HEK293 (cell line): ENCODE data around the gene PRELID2.

Experiments
- EGR2 ChIP-seq: fragments of 450-650 bp; formaldehyde crosslinking; IDR thresholded peaks from 2 replicates; pipeline ENCODE4 v1.5.1; 2016; ENCODE audit warnings: low read depth, missing biosample characterization, missing genetic modification characterization
- FEZF1 ChIP-seq: fragments of 450-650 bp; formaldehyde crosslinking; IDR thresholded peaks from 2 replicates; pipeline ENCODE4 v1.5.1; 2016; ENCODE audit warnings: missing biosample characterization, missing genetic modification characterization
- HOXC10 ChIP-seq: sonication (generic); formaldehyde crosslinking; IDR thresholded peaks from 2 replicates; pipeline ENCODE4 v1.8.1; 2023; ENCODE audit warnings: mild to moderate bottlenecking, missing genetic modification reagents
- PRDM1 ChIP-seq: fragments of 450-650 bp; formaldehyde crosslinking; IDR thresholded peaks from 2 replicates; pipeline ENCODE4; 2016; ENCODE audit warnings: missing biosample characterization, missing genetic modification characterization
- SP2 ChIP-seq: fragments of 450-650 bp; formaldehyde crosslinking; IDR thresholded peaks from 2 replicates; pipeline ENCODE4 v1.5.1; 2016; ENCODE audit warnings: missing biosample characterization, missing genetic modification characterization
- TRIM28 ChIP-seq: IDR thresholded peaks from 2 replicates; pipeline ENCODE4 v1.6.1; 2011; ENCODE audit warnings: low read length, control low read depth, borderline replicate concordance
- ZBTB10 ChIP-seq: fragments of 450-650 bp; formaldehyde crosslinking; IDR thresholded peaks from 2 replicates; pipeline ENCODE4 v1.5.1; 2016; ENCODE audit warnings: missing biosample characterization, missing genetic modification characterization
- ZBTB20 ChIP-seq: fragments of 450-650 bp; formaldehyde crosslinking; IDR thresholded peaks from 2 replicates; pipeline ENCODE4 v1.5.1; 2016; ENCODE audit warnings: missing biosample characterization, missing genetic modification characterization
- ZBTB6 ChIP-seq: fragments of 450-650 bp; formaldehyde crosslinking; IDR thresholded peaks from 2 replicates; pipeline ENCODE4 v1.5.1; 2017; ENCODE audit warnings: missing biosample characterization, missing genetic modification characterization
- ZFHX2 ChIP-seq: fragments of 450-650 bp; formaldehyde crosslinking; conservative IDR thresholded peaks from 2 replicates; pipeline ENCODE4 v1.5.1; 2016; ENCODE audit warnings: missing biosample characterization, missing genetic modification characterization
- ZNF140 ChIP-seq: fragments of 450-650 bp; formaldehyde crosslinking; IDR thresholded peaks from 2 replicates; pipeline ENCODE4 v1.5.1; 2016; ENCODE audit warnings: missing biosample characterization, missing genetic modification characterization
- ZNF157 ChIP-seq: fragments of 450-650 bp; formaldehyde crosslinking; IDR thresholded peaks from 2 replicates; pipeline ENCODE4 v1.5.1; 2016; ENCODE audit warnings: missing biosample characterization, missing genetic modification characterization
- ZNF24 ChIP-seq: fragments of 450-650 bp; formaldehyde crosslinking; IDR thresholded peaks from 2 replicates; pipeline ENCODE4 v1.5.1; 2016; ENCODE audit warnings: missing biosample characterization, missing genetic modification characterization
- ZNF248 ChIP-seq: fragments of 450-650 bp; formaldehyde crosslinking; IDR thresholded peaks from 2 replicates; pipeline ENCODE4 v1.5.1; 2017; ENCODE audit warnings: missing biosample characterization, missing genetic modification characterization
- ZNF292 ChIP-seq: fragments of 450-650 bp; formaldehyde crosslinking; IDR thresholded peaks from 2 replicates; pipeline ENCODE4 v1.5.1; 2016; ENCODE audit warnings: low read depth, missing biosample characterization, missing genetic modification characterization, borderline replicate concordance
- ZNF350 ChIP-seq: fragments of 450-650 bp; formaldehyde crosslinking; IDR thresholded peaks from 2 replicates; pipeline ENCODE4 v1.5.0; 2017; ENCODE audit warnings: missing biosample characterization, mild to moderate bottlenecking, missing genetic modification characterization
- ZNF404 ChIP-seq: fragments of 450-650 bp; formaldehyde crosslinking; IDR thresholded peaks from 2 replicates; pipeline ENCODE4 v1.5.1; 2017; ENCODE audit warnings: missing biosample characterization, missing genetic modification characterization
- ZNF426 ChIP-seq: fragments of 450-650 bp; formaldehyde crosslinking; IDR thresholded peaks from 2 replicates; pipeline ENCODE4 v1.5.1; 2017; ENCODE audit warnings: missing biosample characterization, missing genetic modification characterization, mild to moderate bottlenecking, inconsistent platforms, moderate library complexity
- ZNF449 ChIP-seq: fragments of 450-650 bp; formaldehyde crosslinking; IDR thresholded peaks from 2 replicates; pipeline ENCODE4 v1.5.1; 2017; ENCODE audit warnings: missing biosample characterization, mild to moderate bottlenecking, missing genetic modification characterization, moderate library complexity
- ZNF501 ChIP-seq: fragments of 450-650 bp; formaldehyde crosslinking; IDR thresholded peaks from 2 replicates; pipeline ENCODE4 v1.5.1; 2016; ENCODE audit warnings: missing biosample characterization, missing genetic modification characterization
- ZNF510 ChIP-seq: fragments of 450-650 bp; formaldehyde crosslinking; IDR thresholded peaks from 2 replicates; pipeline ENCODE4 v1.5.1; 2018; ENCODE audit warnings: mild to moderate bottlenecking, missing genetic modification characterization, missing biosample characterization; ENCODE audit not compliant: insufficient replicate concordance
- ZNF521 ChIP-seq: fragments of 450-650 bp; formaldehyde crosslinking; IDR thresholded peaks from 2 replicates; pipeline ENCODE4 v1.5.1; 2017; ENCODE audit warnings: missing biosample characterization, mild to moderate bottlenecking, missing genetic modification characterization
- ZNF555 ChIP-seq: fragments of 450-650 bp; formaldehyde crosslinking; conservative IDR thresholded peaks from 2 replicates; pipeline ENCODE4 v1.5.1; 2017; ENCODE audit warnings: missing biosample characterization, mild to moderate bottlenecking, missing genetic modification characterization, inconsistent platforms
- ZNF596 ChIP-seq: fragments of 450-650 bp; IDR thresholded peaks from 2 replicates; pipeline ENCODE4 v1.5.0; 2018; ENCODE audit warnings: missing biosample characterization, mild to moderate bottlenecking, missing genetic modification characterization, moderate library complexity
- ZNF610 ChIP-seq: fragments of 450-650 bp; formaldehyde crosslinking; IDR thresholded peaks from 2 replicates; pipeline ENCODE4 v1.5.1; 2016; ENCODE audit warnings: missing biosample characterization, missing genetic modification characterization, borderline replicate concordance
- ZNF621 ChIP-seq: fragments of 450-650 bp; formaldehyde crosslinking; IDR thresholded peaks from 2 replicates; pipeline ENCODE4 v1.5.1; 2017; ENCODE audit warnings: missing biosample characterization, missing genetic modification characterization
- ZNF639 ChIP-seq: fragments of 450-650 bp; formaldehyde crosslinking; IDR thresholded peaks from 2 replicates; pipeline ENCODE4 v1.5.1; 2016; ENCODE audit warnings: missing biosample characterization, missing genetic modification characterization
- ZNF677 ChIP-seq: fragments of 450-650 bp; IDR thresholded peaks from 2 replicates; pipeline ENCODE4 v1.5.0; 2018; ENCODE audit warnings: missing biosample characterization, mild to moderate bottlenecking, missing genetic modification characterization, moderate library complexity
- ZNF701 ChIP-seq: fragments of 450-650 bp; formaldehyde crosslinking; IDR thresholded peaks from 2 replicates; pipeline ENCODE4 v1.5.1; 2016; ENCODE audit warnings: missing biosample characterization, missing genetic modification characterization
- ZNF76 ChIP-seq: fragments of 450-650 bp; formaldehyde crosslinking; IDR thresholded peaks from 2 replicates; pipeline ENCODE4; 2016; ENCODE audit warnings: low read depth, missing biosample characterization, missing genetic modification characterization, borderline replicate concordance
- ZNF830 ChIP-seq: fragments of 450-650 bp; IDR thresholded peaks from 2 replicates; pipeline ENCODE4 v1.5.0; 2018; ENCODE audit warnings: missing biosample characterization, missing genetic modification characterization, low read depth, mild to moderate bottlenecking, moderate library complexity
- ZSCAN16 ChIP-seq: fragments of 450-650 bp; formaldehyde crosslinking; IDR thresholded peaks from 2 replicates; pipeline ENCODE4 v1.5.1; 2016; ENCODE audit warnings: missing biosample characterization, missing genetic modification characterization
- ZSCAN23 ChIP-seq: fragments of 450-650 bp; formaldehyde crosslinking; IDR thresholded peaks from 2 replicates; pipeline ENCODE4 v1.5.1; 2016; ENCODE audit warnings: missing biosample characterization, missing genetic modification characterization
- ZSCAN30 ChIP-seq: fragments of 450-650 bp; IDR thresholded peaks from 2 replicates; pipeline ENCODE4 v1.5.1; 2018; ENCODE audit warnings: missing biosample characterization, mild to moderate bottlenecking, missing genetic modification characterization, moderate library complexity
- ZSCAN4 ChIP-seq: fragments of 450-650 bp; formaldehyde crosslinking; IDR thresholded peaks from 2 replicates; pipeline ENCODE4 v1.5.1; 2017; ENCODE audit warnings: missing biosample characterization, missing genetic modification characterization
- ZXDB ChIP-seq: fragments of 450-650 bp; formaldehyde crosslinking; IDR thresholded peaks from 2 replicates; pipeline ENCODE4 v1.5.1; 2016; ENCODE audit warnings: missing biosample characterization, missing genetic modification characterization

The PRELID2 gene

GRCh38 chr5:145752947-145753346 lies 82.2 kb downstream of the PRELID2 start (continued):
- TF ChIP-seq ZNF449 (tag by site-specific recombination) (no peak), ZNF510 (tag by site-specific recombination) (no peak), ZNF24 (tag by site-specific recombination) (0 out of 2 replicates have a peak, but pooled peaks have one; percentile 55), ZFHX2 (tag by site-specific recombination) (no peak), ZBTB10 (tag by site-specific recombination) (no peak), ZSCAN16 (no peak), ZNF701 (tag by site-specific recombination) (no peak), ZNF350 (tag by site-specific recombination) (no peak), ZBTB6 (tag by site-specific recombination) (peak; percentile 37; the same call in 1 of the 2 replicates), ZBTB20 (tag by site-specific recombination) (no peak), ZNF521 (tag by site-specific recombination) (no peak), ZNF639 (tag by site-specific recombination) (no peak), ZNF157 (tag by site-specific recombination) (no peak), ZXDB (tag by site-specific recombination) (0 out of 2 replicates have a peak, but pooled peaks have one; percentile 31), ZNF248 (tag by site-specific recombination) (no peak), ZNF555 (tag by site-specific recombination) (no peak), PRDM1 (tag by site-specific recombination) (no peak), ZNF76 (no peak), FEZF1 (tag by site-specific recombination) (peak; percentile 82), EGR2 (no peak), HOXC10 (CRISPR knock-in tag) (no peak), ZNF596 (tag by site-specific recombination) (no peak), TRIM28 (no peak), ZNF404 (no peak), SP2 (tag by site-specific recombination) (no peak), ZNF292 (no peak), ZNF830 (no peak), ZSCAN4 (tag by site-specific recombination) (no peak), ZNF426 (tag by site-specific recombination) (no peak), ZNF610 (tag by site-specific recombination) (no peak), ZNF677 (tag by site-specific recombination) (no peak), ZSCAN30 (tag by site-specific recombination) (peak; percentile 65; the same call in 1 of the 2 replicates), ZNF621 (no peak), ZNF501 (tag by site-specific recombination) (no peak), ZNF140 (no peak), ZSCAN23 (tag by site-specific recombination) (no peak)
